Kidney (tissue), 14 donors: Measurements from ENCODE around the gene WDFY2. TPM values are rescaled to one million over a fixed set of nuclear protein-coding genes. Genes with fewer than 3 reads are reported as not detected.
A peak's percentile ranks its signal among the peaks of the same experiment; 100 is the strongest.

Source experiments
- DNase-seq, 5 donors: peaks; one replicate each; pipeline ENCODE4 v3.0.0-alpha.2; 2013 to 2020
- FAIRE-seq: peaks from 2 replicates; lab custom pipeline; 2012; peaks lifted over from hg19 to GRCh38; lab: Jason Lieb, UNC
- H3K27ac ChIP-seq, 2 donors: one replicate each; pipeline ENCODE4 v1.7.0; 2013; ENCODE audit warnings: low read depth in 2 of 2, low read length in 2 of 2, inconsistent platforms in 1 of 2
- H3K27me3 ChIP-seq: one replicate; pipeline ENCODE4 v1.7.1; 2013; ENCODE audit warnings: low read length, inconsistent platforms; ENCODE audit not compliant: control insufficient read depth, insufficient read depth
- H3K36me3 ChIP-seq, 3 donors: one replicate each; pipeline versions ENCODE4 v1.7.0 to v1.7.1; 2013; ENCODE audit warnings: low read length in 3 of 3, control low read depth in 1 of 3, inconsistent platforms in 1 of 3; ENCODE audit not compliant: insufficient read depth in 3 of 3, control insufficient read depth in 2 of 3
- H3K4me1 ChIP-seq, 3 donors: one replicate each; pipeline versions ENCODE4 v1.7.0 to v1.7.1; 2013; ENCODE audit warnings: low read length in 3 of 3, inconsistent platforms in 1 of 3, low read depth in 1 of 3; ENCODE audit not compliant: control insufficient read depth in 2 of 3, insufficient read depth in 2 of 3
- H3K4me3 ChIP-seq, 3 donors: one replicate each; pipeline versions ENCODE4 v1.7.0 to v1.8.1; 2013; ENCODE audit warnings: low read length in 3 of 3, control low read depth in 1 of 3, inconsistent platforms in 1 of 3
- H3K9ac ChIP-seq, 3 donors: one replicate each; pipeline versions ENCODE4 v1.7.0 to v1.7.1; 2013; ENCODE audit warnings: low read length in 3 of 3, control low read depth in 1 of 3, inconsistent platforms in 1 of 3
- H3K9me3 ChIP-seq, 3 donors: one replicate each; pipeline versions ENCODE4 v1.7.0 to v1.7.1; 2013; ENCODE audit warnings: low read length in 3 of 3, control low read depth in 1 of 3, inconsistent platforms in 1 of 3; ENCODE audit not compliant: control insufficient read depth in 2 of 3, insufficient read depth in 1 of 3
- intact Hi-C: fragments of 100-400 bp; cut with DNase I; formaldehyde crosslinking; loops from one replicate; pipeline ENCODE4 v1.11.1; 2022
- polyA plus RNA-seq: library from polyadenylated mRNA; stranded (reverse); fragments of 350-450 nt; fragmentation: Illumina TruSeq; extraction: RNeasy Lipid Tissue Mini Kit (QIAGEN cat#74804); gene quantifications from one replicate; pipeline ENCODE4 v1.2.3, GENCODE V29; 2014; ENCODE audit warnings: low read depth, low replicate concordance; ENCODE audit not compliant: insufficient read depth
- total RNA-seq: library from RNA; stranded (reverse); fragmentation: NEBNext Ultra II Directional; extraction: Animal tissue kit (Norgen Biotek cat#: 25700); gene quantifications from one replicate; pipeline ENCODE4 v1.2.1, GENCODE V29; 2021
- TF ChIP-seq, protein P1 (sequence below): IDR thresholded peaks from 3 replicates; pipeline ENCODE4 v1.5.1; 2012; ENCODE audit warnings: mild to moderate bottlenecking, moderate library complexity, borderline replicate concordance; ENCODE audit not compliant: insufficient read depth; ENCODE audit errors: extremely low read depth
- donor health status: control.
- donor health status: control.
- donor health status: control.
- donor health status: control.
- donor health status: control.
- donor health status: DM: yes; HTN: yes; CAD: no.
- donor health status: Normal renal cell carcinoma (clear cell type).

Gene WDFY2
- total and polyA plus RNA-seq, 2 donors from 2014 or later, result 4.8 to 13.0 TPM

DNA sequence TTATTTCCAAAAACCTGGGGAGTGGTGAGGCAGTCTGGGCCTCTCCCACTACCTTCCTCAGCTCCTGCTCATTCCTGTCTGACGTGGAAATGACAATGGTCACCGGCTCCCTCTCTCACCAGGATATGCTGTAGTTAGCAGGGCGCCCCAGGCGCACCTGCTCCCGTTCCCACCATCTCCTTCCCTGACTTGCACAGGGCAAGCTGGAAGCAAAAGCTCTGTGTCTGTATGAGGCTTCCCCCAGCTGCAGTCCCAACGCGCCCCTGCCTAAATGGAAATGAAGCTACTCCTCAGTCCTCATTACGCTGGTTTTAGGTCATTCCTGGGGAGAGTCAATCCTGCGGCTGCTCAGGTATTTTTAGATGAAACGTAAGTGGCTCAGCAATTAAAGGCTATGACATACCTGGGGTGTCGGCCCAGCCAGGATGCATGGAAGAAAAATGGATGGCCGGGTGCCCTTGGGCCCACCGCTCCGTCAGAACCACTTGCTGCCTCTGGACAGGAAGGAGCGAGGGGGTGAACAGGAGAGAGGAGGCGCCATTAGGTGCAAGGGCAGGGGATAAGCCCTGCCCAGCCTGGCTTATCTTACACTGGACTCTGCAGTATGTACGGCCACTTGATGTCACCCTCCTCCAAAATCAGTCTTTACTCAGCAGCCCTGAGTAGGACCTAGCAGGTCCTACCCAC is 187.3 kb downstream of the WDFY2 start:
- H3K4me3 ChIP-seq, result no peak overlapping the region
- H3K27me3 ChIP-seq, result no peaks in the 10 kb centered on the region
- H3K4me1 ChIP-seq, result peaks cover 0 to 15% (median 4%) of the 10 kb centered on the region in 3 donors
- TF ChIP-seq, protein P1, sequence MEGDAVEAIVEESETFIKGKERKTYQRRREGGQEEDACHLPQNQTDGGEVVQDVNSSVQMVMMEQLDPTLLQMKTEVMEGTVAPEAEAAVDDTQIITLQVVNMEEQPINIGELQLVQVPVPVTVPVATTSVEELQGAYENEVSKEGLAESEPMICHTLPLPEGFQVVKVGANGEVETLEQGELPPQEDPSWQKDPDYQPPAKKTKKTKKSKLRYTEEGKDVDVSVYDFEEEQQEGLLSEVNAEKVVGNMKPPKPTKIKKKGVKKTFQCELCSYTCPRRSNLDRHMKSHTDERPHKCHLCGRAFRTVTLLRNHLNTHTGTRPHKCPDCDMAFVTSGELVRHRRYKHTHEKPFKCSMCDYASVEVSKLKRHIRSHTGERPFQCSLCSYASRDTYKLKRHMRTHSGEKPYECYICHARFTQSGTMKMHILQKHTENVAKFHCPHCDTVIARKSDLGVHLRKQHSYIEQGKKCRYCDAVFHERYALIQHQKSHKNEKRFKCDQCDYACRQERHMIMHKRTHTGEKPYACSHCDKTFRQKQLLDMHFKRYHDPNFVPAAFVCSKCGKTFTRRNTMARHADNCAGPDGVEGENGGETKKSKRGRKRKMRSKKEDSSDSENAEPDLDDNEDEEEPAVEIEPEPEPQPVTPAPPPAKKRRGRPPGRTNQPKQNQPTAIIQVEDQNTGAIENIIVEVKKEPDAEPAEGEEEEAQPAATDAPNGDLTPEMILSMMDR, result no peak
- no peaks in the 10 kb centered on the region for H3K9me3 ChIP-seq
- H3K36me3 ChIP-seq, result peaks cover 0 to 10% (median 6%) of the 10 kb centered on the region in 3 donors
- intact Hi-C loops, result no loop called here
- DNase-seq, result no peak
- no peak overlapping the region for H3K9ac ChIP-seq
- peak overlapping the region in 1 of 2 donors; percentile 26 for H3K27ac ChIP-seq
- no peak for FAIRE-seq

DNA sequence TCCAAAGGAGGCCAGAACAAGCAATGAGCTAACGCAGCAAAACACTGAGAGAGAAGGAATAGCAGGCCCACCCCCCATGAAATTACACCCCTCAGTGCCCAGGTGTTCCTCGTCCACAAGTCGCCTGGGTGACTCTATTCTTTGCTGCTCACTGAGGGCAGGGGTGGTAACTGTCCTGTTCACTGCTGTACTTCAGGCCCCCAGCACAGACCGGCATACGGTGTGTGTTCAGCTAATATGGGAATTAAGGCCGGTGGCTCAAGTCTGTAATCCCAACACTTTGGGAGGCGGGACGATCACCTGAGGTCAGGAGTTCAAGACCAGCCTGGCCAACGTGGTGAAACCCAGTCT is 187.8 kb downstream of the WDFY2 start:
- DNase-seq (no peak), FAIRE-seq (no peak)
- Histone ChIP-seq H3K4me1 (peaks cover 0 to 15% (median 4%) of the 10 kb centered on the region in 3 donors), H3K9me3 (no peaks in the 10 kb centered on the region), H3K9ac (no peak overlapping the region), H3K36me3 (peaks cover 0 to 6% (median 5%) of the 10 kb centered on the region in 3 donors), H3K27me3 (no peaks in the 10 kb centered on the region), H3K4me3 (no peak overlapping the region), H3K27ac (no peak overlapping the region)
- intact Hi-C loops, result no loop called here
- TF ChIP-seq, protein P1, result no peak

DNA sequence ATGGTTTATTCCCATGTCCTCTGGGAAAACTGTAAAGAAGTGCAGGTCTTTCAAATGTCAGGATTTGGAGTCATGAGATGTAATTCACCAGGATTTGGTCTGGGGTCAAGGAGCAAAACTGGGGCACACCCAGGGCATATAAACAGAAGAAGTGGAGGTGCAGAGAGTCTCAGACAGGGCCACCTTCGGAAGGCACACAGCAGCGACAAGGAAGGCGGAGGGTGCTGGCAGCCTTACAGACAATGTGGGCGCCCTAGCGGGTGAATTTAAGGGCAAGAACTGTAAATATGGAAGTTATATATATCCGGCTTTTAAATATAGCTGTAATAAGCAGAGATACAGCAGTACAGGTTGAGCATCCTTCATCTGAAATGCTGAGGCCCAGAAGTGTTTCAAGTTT is 188.5 kb downstream of the WDFY2 start:
- Histone ChIP-seq H3K27me3 (no peaks in the 10 kb centered on the region), H3K9me3 (no peaks in the 10 kb centered on the region), H3K9ac (no peak overlapping the region), H3K36me3 (peaks cover 0 to 6% (median 3%) of the 10 kb centered on the region in 3 donors), H3K27ac (no peak overlapping the region), H3K4me1 (peaks cover 0 to 15% (median 4%) of the 10 kb centered on the region in 3 donors), H3K4me3 (no peak overlapping the region)
- TF ChIP-seq, protein P1, result no peak
- DNase-seq (no peak), FAIRE-seq (no peak)
- intact Hi-C loops, result no loop called here
